Endothelial cell of umbilical vein (primary cell): ENCODE results near the gene F5. TPM values are rescaled to one million over a fixed set of nuclear protein-coding genes. Genes with fewer than 3 reads are reported as not detected.

Source experiments
- BruUV-seq: library from RNA; stranded (reverse); fragments of 400-500 nt; replicated peaks from 2 replicates; lab custom pipeline; 2021; lab: Mats Ljungman, UMichigan
- CTCF ChIA-PET: fragments of 300-600, 350-600 bp; sonication (Branson Sonifier 250); formaldehyde crosslinking; loops from one replicate; lab custom pipeline; 2021; ENCODE audit warnings: antibody characterized with exemption, inconsistent platforms; lab: Charles Lee
- POLR2A ChIA-PET: fragments of 300-600, 350-600 bp; sonication (Branson Sonifier 250); formaldehyde crosslinking; loops from one replicate; lab custom pipeline; 2021; ENCODE audit warnings: antibody characterized with exemption, inconsistent platforms; lab: Charles Lee
- DNase-seq: peaks from one replicate; pipeline ENCODE4 v3.0.0-alpha.2; 2011; ENCODE audit warnings: low read depth, low spot score
- FAIRE-seq: peaks from 2 replicates; lab custom pipeline; 2011; peaks lifted over from hg19 to GRCh38; lab: Jason Lieb, UNC
- H2AFZ ChIP-seq: 2 replicates; pipeline ENCODE4 v1.6.0; 2012; ENCODE audit warnings: low read depth, low read length, control low read depth, inconsistent platforms
- H3K27ac ChIP-seq: 2 replicates; pipeline ENCODE4 v1.5.1; 2011; ENCODE audit warnings: low read depth, mild to moderate bottlenecking, control low read depth, low read length, moderate library complexity; ENCODE audit not compliant: insufficient read depth
- H3K27me3 ChIP-seq, 2 experiments: 2 replicates each; pipeline versions ENCODE4 v1.6.0 to v1.6.1; 2011; ENCODE audit warnings: low read length in 2 of 2, mixed read lengths in 1 of 2; ENCODE audit not compliant: control insufficient read depth in 2 of 2, insufficient read depth in 2 of 2
- H3K36me3 ChIP-seq, 2 experiments: 2 replicates in 1 of 2; 3 replicates in 1 of 2; pipeline ENCODE4 v1.5.1; 2011; ENCODE audit warnings: low read length in 2 of 2, mild to moderate bottlenecking in 1 of 2, moderate library complexity in 1 of 2; ENCODE audit not compliant: control insufficient read depth in 2 of 2, insufficient read depth in 2 of 2; ENCODE audit errors: extremely low read depth in 1 of 2
- H3K4me1 ChIP-seq: 3 replicates; pipeline ENCODE4 v1.5.1; 2011; ENCODE audit warnings: mild to moderate bottlenecking, low read length; ENCODE audit not compliant: control insufficient read depth, insufficient read depth; ENCODE audit errors: extremely low read depth
- H3K4me2 ChIP-seq: 2 replicates; pipeline ENCODE4 v1.6.1; 2011; ENCODE audit warnings: low read length, control low read depth, mixed read lengths; ENCODE audit not compliant: insufficient read depth
- H3K4me3 ChIP-seq, 3 experiments: fragments of 200-600 bp in 1 of 3; sonication (generic), shearing (Covaris generic) in 1 of 3; replicated peaks in 1 of 3; 2 replicates each; pipeline ENCODE4 v1.5.1; 2011 to 2016; ENCODE audit warnings: control low read depth in 3 of 3, low read length in 3 of 3, mild to moderate bottlenecking in 2 of 3, inconsistent platforms in 1 of 3, low read depth in 1 of 3, moderate library complexity in 1 of 3; ENCODE audit not compliant: insufficient read depth in 1 of 3
- H3K79me2 ChIP-seq: 2 replicates; pipeline ENCODE4 v1.6.0; 2012; ENCODE audit warnings: low read length, inconsistent platforms; ENCODE audit not compliant: control insufficient read depth, insufficient read depth
- H3K9ac ChIP-seq: replicated peaks from 2 replicates; pipeline ENCODE3; 2011; ENCODE audit warnings: low read length, control low read depth; ENCODE audit not compliant: insufficient read depth; ENCODE audit errors: extremely low read depth
- H3K9me1 ChIP-seq: replicated peaks from 3 replicates; pipeline ENCODE4 v1.6.0; 2011; ENCODE audit warnings: mild to moderate bottlenecking, low read length; ENCODE audit not compliant: control insufficient read depth, insufficient read depth; ENCODE audit errors: extremely low read depth
- H3K9me3 ChIP-seq: replicated peaks from 2 replicates; pipeline ENCODE4 v1.5.1; 2012; ENCODE audit warnings: low read length, inconsistent platforms; ENCODE audit not compliant: control insufficient read depth, insufficient read depth
- H4K20me1 ChIP-seq: replicated peaks from 2 replicates; pipeline ENCODE3; 2011; ENCODE audit warnings: mild to moderate bottlenecking, low read length; ENCODE audit not compliant: control insufficient read depth, insufficient read depth; ENCODE audit errors: extremely low read depth
- FOS ChIP-seq: IDR thresholded peaks from 2 replicates; pipeline ENCODE4 v1.6.1; 2011; ENCODE audit warnings: mild to moderate bottlenecking, low read length, moderate library complexity, borderline replicate concordance; ENCODE audit not compliant: insufficient read depth
- GATA2 ChIP-seq: IDR thresholded peaks from 2 replicates; pipeline ENCODE4 v1.7.0; 2011; ENCODE audit warnings: low read depth, mild to moderate bottlenecking, moderate library complexity, mixed read lengths, low read length; ENCODE audit not compliant: insufficient read length, insufficient read depth
- JUN ChIP-seq: IDR thresholded peaks from 2 replicates; pipeline ENCODE4 v1.6.1; 2011; ENCODE audit warnings: borderline replicate concordance, low read depth; ENCODE audit not compliant: insufficient read length, insufficient read depth
- MYC ChIP-seq: IDR thresholded peaks from one replicate; pipeline ENCODE4 v1.6.1; 2011; ENCODE audit warnings: mild to moderate bottlenecking, low read depth, low read length
- POLR2AphosphoS5 ChIP-seq: IDR thresholded peaks from 2 replicates; pipeline ENCODE4 v1.6.1; 2012; ENCODE audit warnings: low read depth, mild to moderate bottlenecking, control low read depth, low read length, moderate library complexity; ENCODE audit not compliant: insufficient read depth
- dilution Hi-C: fragments of 300-500 bp; cut with MboI; formaldehyde crosslinking; loops from one replicate; pipeline ENCODE4 v1.15.0; 2019; ENCODE audit warnings: low sequenced_read_pairs; ENCODE audit not compliant: extremely low pct_ligation_motif_present
- intact Hi-C: fragments of 100-400 bp; cut with micrococcal nuclease; formaldehyde crosslinking; loops from one replicate; pipeline ENCODE4 v1.10.0; 2022
- polyA plus RNA-seq, 4 experiments: library from polyadenylated mRNA; depleted of rRNA in 3 of 4; stranded (reverse) in 3 of 4; unstranded in 1 of 4; fragments of >200 nt; gene quantifications; 2 replicates each; pipeline versions ENCODE4 v1.2.1 to v1.2.3, GENCODE V29; 2011 to 2012; ENCODE audit warnings: missing spikeins in 1 of 4
- total RNA-seq: library from RNA; stranded (reverse); gene quantifications from 2 replicates; pipeline ENCODE4 v1.2.3, GENCODE V29; 2021

F5 gene
- total and polyA plus RNA-seq, 2 donors (not counting 3 experiments of a cell fraction or from before 2014, with no cell fraction given), result not detected

GRCh38 chr1:169545472-169545871 lies 40.8 kb downstream of the F5 start:
- dilution Hi-C loops, result no loop called here
- H3K9ac ChIP-seq, result no peak overlapping the region

GRCh38 chr1:169538998-169539871 lies 47.0 kb downstream of the F5 start:
- no peak overlapping the region for H3K27ac ChIP-seq
- H2AFZ ChIP-seq, result no peak overlapping the region
- DNase-seq, result no peak
- no peak overlapping the region for H3K4me3 ChIP-seq
- no peaks in the 10 kb centered on the region for H3K79me2 ChIP-seq
- no TSS peak for BruUV-seq
- CTCF ChIA-PET, result interaction anchor here (1.0 kb wide), 1 partner anchor 936 kb away, joined by 5 read pairs; no protein-coding TSS in a partner anchor
- no peaks in the 10 kb centered on the region for H3K9me1 ChIP-seq
- TF ChIP-seq FOS (peak; percentile 31), POLR2AphosphoS5 (no peak), JUN (no peak)
- intact Hi-C loops, result no loop called here
- H3K9me3 ChIP-seq, result no peaks in the 10 kb centered on the region
- FAIRE-seq, result no peak
- H3K36me3 ChIP-seq, result no peaks in the 10 kb centered on the region
- H3K9ac ChIP-seq, result no peak overlapping the region
- peaks cover 0 to 2% of the 10 kb centered on the region in 2 experiments for H3K27me3 ChIP-seq
- POLR2A ChIA-PET, result no interaction called here
- H4K20me1 ChIP-seq, result no peaks in the 10 kb centered on the region
- no peaks in the 10 kb centered on the region for H3K4me1 ChIP-seq
- H3K4me2 ChIP-seq, result no peak overlapping the region
- dilution Hi-C loops, result no loop called here

More at GRCh38 chr1:169545472-169545871, 40.8 kb downstream of the F5 start:
- no peak overlapping the region for H2AFZ ChIP-seq
- DNase-seq (no peak), FAIRE-seq (no peak)
- CTCF ChIA-PET, result interaction anchor here (1.1 to 4.5 kb wide), 17 partner anchors 9 to 1203 kb away, joined by 3 to 204 read pairs (median 12); partner anchors contain the start of genes CCDC181, F5 and SLC19A2
- H3K27me3 ChIP-seq, result peaks cover 0 to 2% of the 10 kb centered on the region in 2 experiments
- no peaks in the 10 kb centered on the region for H3K9me3 ChIP-seq
- no peak overlapping the region for H3K27ac ChIP-seq
- POLR2A ChIA-PET, result no interaction called here
- no peaks in the 10 kb centered on the region for H3K79me2 ChIP-seq
- H3K4me2 ChIP-seq, result no peak overlapping the region
- no peaks in the 10 kb centered on the region for H3K36me3 ChIP-seq
- no peak overlapping the region for H3K4me3 ChIP-seq
- no peaks in the 10 kb centered on the region for H4K20me1 ChIP-seq
- intact Hi-C loops, result no loop called here
- H3K9me1 ChIP-seq, result no peaks in the 10 kb centered on the region
- TF ChIP-seq GATA2 (no peak), FOS (no peak), MYC (no peak)
- no peaks in the 10 kb centered on the region for H3K4me1 ChIP-seq
- BruUV-seq, result no TSS peak
